HG02870 (cell line): ENCODE measurements around the gene SINHCAF.

ENCODE experiments used
- ATAC-seq: cut with Tn5 transposase; IDR thresholded peaks from one replicate; pipeline ENCODE4 v1.9.1; 2021; ENCODE audit warnings: mild to moderate bottlenecking, moderate library complexity; ENCODE audit not compliant: unreplicated experiment

Gene SINHCAF

DNA sequence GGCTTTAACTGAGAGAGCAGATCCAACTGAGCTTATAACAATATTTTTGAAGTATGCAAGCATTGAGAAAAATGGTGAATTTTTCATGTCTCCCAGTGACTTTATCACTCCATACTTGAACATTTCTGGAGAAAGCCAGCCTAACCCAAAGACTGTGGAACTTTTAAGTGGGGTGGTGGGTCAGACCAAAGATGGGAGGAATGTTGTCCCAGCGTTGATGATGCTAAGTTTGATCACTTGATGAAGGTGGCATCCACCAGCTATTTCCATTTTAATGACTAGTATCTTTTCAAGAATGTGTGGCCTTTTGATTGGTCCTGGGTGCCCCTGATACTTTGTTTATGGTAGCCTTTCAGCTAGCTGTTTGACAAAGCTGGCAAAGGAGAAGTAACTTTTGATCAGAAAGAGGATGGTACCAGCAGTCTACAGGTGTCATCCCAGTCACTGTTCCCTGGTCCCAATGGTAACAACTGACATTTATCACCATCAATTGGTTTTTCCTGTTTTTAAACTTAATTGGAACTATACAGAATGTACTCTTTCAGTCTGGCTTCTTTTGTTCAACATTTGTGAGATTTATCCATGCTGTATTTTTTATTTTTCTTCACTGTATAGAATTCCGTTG is 14.2 kb downstream of the SINHCAF start:
- no peak for ATAC-seq

GRCh38 chr12:31310488-31310887 is 15.5 kb downstream of the SINHCAF start:
- ATAC-seq: no peak

GRCh38 chr12:31309279-31309678 is 16.7 kb downstream of the SINHCAF start:
- no peak for ATAC-seq

DNA sequence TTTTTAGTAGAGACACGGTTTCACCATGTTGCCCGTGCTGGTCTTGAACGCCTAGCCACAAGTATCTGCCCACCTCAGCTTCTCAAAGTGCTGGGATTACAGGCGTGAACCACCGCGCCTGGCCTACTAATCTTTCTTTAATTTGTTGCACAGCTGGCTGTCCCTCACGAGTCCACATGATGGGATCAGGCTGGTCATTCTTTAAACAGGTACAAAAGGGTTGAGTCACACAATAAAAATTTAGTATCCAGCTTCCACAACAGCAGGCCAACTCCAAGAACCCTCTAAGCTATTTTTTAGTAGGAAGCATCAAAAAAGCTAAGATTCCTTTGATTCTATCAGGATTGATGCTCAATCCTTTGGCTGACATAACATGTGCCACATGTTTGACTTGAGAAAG is 17.8 kb downstream of the SINHCAF start:
- ATAC-seq: no peak

DNA sequence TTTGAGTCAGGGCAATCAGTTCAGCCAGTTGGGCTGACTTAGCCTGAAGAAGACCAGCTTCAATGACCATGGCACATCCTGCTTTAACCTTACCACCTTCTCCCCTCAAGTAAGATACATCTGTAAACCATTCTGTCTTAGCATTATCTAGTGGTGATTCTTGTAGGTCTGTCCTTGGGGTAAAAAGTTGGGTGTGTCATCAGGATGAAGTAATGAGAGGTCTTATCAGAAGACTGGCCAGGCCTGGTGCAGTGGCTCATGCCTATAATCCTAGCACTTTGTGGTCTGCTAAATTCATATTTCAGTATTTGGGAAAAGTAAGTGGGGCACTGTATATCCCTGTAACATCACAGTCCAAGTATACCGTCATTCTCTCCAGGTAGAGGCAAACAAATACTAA is 19.1 kb downstream of the SINHCAF start:
- ATAC-seq: no peak

DNA sequence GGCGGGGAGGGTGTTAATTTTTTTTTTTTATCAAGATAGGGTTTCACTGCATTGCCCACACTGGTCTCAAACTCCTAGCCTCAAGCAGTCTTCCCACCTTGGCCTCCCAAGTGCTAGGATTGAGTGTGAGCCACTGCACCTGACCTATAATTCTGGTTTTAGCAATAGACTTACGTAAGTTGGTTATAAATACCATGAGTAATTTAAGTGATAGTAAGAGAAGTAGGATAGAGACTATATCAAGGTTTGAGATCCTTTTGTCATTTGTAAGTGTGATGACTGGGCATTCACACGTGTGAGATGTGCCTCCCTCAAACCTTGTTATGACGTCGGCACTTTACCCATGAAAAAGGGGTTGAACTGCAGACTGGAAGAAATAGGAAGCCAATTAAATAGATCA is 22.5 kb downstream of the SINHCAF start:
- ATAC-seq: no peak

DNA sequence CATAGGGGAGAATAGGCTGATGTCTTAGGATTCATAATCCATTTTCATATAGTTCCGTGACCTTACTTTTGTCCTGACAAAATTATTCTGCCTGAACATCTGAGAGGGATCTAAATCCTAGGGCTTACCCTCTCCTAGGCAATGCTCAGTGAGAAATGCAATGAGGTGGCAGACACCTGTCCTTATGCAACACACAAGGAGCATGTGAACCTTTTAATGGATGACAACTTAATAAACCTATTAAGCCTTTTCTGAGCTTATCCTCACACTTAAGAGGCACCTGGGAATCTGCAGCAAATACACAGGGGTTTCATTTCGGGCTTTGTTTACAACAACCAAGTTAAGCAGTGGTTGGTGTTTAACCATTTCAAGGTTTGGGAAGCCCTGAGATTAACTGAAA is 24.6 kb downstream of the SINHCAF start:
- no peak for ATAC-seq

- no peak for ATAC-seq
These were observed 25.2 kb downstream of the SINHCAF start for GRCh38 chr12:31300783-31301182.

- no peak for ATAC-seq
These were observed 25.6 kb downstream of the SINHCAF start for GRCh38 chr12:31300341-31300740.

DNA sequence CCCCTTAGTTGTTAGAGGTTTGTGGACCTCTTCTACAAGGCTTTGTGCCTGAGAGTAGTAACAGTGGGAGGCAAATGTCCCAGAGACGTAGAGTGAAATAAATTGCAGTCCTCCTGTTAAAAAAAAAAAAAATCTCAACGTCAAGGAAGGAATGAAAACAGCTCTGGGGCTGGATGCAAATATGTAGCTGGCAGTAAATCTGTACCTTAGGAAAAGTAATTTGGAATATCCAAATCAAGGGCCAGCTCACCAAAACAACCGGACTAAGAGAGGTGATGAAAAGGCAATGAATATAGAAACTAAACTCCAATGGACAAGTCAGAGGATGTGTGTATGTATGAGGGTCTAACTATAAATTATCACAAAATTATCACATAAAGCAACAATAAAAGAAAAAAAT is 27.0 kb downstream of the SINHCAF start:
- ATAC-seq: no peak

DNA sequence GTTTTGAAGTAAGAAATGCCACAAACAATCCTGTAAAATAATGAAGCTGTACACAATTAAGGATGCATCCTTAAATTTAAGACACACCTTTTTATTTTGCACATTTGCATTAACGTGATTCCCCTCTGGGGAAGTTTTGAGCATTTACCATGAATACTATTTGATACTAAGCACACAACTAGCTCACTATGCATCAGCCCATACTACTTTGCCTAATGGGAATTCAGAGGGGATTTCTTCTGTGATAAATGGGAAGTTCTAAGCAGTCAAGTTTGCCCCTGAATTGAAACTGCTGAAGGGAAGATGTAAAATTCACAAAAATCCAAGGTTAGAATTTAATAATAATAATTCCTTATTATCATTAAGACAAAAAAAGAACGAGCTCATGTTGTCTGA is 27.4 kb downstream of the SINHCAF start:
- ATAC-seq: no peak

DNA sequence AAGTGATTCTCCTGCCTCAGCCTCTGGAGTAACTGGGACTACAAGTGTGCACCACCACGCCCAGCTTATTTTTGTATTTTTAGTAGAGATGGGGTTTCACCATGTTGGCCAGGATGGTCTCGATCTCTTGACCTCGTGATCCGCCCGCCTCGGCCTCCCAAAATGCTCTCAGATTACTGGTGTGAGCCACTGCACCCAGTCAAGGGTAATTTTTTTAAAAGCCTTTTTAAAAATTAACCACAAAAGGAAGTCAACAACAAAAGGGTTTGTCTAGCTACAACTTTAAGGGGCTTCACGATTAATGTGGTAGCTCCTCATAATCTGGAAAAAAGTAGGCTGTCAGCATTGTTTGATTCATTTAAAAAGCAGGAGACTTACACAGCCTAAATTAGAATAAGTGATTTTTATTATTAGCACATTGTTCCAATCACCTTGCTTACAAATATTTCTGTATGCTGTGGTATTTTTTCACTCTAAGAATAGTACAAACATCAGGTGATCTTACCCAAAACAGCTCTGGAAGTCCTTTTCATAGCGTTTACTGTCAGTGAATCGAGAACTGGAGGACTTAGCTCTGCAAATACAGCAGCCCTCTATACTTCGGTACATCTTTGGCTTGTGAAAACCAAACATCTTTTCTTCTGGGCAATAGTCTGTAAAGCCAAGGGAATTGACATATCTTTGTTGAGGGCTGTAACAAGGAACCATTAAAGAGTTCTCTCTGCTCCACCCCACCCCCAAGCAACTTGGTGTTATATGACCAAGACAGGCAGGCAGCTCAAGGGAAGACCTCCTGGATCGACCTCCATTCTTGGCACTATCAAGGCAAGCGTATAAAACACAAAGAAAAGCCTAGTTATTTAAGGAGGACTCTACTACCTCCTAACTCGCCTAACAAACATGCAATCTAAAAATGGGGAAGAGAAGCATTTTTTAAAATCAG is 28.1 kb downstream of the SINHCAF start:
- no peak for ATAC-seq

DNA sequence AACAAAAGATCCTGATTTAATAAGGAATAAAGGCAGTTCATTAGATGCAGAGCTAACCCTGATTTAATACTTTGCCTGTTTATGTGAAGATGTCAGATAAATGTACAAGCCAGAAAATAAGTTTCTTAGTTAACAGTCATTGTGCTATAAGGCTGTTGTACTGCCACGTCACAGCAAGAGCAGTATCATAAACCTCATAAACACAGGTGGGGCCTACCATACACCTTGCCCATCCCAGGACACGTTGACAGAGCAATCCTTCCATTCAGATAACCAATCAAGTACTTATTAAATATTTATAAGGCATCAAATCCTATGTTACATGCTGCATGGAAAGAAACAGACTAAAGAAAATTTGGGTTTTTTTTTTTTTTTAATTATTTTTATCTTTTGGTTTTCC is 36.5 kb downstream of the SINHCAF start:
- ATAC-seq: no peak

GRCh38 chr12:31288381-31288780 is 37.6 kb downstream of the SINHCAF start:
- ATAC-seq: no peak

DNA sequence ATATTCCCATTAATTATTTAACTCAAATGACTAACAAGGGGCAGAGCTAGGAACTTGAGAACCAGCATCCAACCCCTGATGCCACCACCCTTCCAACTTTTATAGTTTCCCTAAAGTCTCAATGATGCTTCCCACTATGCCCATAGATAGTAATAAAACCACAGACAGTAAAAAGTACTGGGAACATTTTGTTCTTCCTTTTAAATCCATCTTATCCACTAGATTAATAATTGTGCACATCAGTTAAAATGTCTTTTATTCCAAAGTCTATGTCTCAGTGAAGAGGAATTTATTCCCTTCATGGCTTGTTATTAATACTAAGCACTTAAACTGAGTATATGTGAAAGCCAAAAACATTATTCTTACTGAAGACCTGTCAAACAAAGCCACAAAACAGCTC is 45.8 kb downstream of the SINHCAF start:
- ATAC-seq: no peak

DNA sequence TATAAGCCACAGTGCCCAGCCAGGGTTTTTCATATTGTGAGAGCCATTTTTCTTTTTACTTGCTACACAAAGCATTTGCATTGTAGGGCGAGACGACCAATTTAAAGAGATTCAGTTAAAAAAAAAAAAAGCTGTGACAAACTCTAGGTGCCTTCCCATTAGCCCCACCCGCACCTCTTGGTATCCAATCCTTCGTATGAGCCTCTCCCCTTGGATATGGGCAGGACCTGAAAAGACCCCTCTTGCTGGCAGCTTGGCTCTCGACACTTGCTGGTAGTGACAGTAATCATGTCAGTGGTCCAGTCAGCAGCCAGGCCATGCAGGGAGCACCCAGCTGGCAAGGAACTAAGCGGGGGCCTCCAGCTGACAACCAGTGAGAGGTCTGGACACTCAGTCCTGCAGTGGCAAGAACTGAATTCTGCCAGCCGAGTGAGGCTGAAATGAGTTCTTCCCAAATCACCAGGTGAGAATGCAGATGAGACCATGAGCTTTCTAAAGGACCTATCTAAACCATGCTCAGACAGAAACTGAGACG is 46.5 kb downstream of the SINHCAF start:
- ATAC-seq: no peak

DNA sequence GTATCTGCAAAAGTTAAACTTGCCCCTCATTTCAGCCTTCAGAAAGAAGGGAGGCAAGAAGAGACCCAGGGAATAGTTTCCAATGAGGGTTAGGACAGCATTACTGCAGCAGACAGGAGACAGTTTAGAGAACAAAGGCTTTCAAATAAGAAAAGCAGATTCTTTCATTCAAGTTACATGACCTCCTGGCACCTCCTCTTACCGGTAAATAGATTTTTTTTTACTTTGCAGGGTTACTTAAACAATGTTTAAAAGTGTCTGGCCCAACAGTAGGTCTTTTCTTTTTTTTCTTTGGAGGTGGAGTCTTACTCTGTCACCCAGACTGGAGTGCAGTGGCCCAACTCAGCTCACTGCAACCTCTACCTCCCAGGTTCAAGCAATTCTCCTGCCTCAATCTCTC is 47.1 kb downstream of the SINHCAF start:
- ATAC-seq: no peak

DNA sequence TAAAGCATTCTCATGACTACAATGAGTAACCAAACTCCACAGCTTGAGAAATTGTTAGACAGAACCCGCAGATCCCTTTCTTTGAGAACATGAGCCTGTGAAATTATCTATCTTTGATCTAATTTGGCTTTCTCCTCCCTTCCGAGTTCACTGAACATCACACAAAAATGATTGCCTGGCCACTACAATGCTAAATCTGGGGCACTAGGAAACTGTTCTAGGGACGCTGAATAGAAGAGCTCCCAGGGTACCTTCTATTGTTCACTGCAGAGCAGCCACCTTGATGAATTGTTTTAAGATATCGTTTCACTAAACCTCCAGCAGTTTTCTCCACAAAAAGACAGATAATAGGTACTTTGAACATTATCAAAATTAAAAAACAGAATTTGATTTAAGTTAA is 47.5 kb downstream of the SINHCAF start:
- no peak for ATAC-seq

- ATAC-seq: no peak
These were observed 48.9 kb downstream of the SINHCAF start for GRCh38 chr12:31277081-31277480.

- ATAC-seq: no peak
These were observed 50.5 kb downstream of the SINHCAF start for GRCh38 chr12:31275491-31275890.

DNA sequence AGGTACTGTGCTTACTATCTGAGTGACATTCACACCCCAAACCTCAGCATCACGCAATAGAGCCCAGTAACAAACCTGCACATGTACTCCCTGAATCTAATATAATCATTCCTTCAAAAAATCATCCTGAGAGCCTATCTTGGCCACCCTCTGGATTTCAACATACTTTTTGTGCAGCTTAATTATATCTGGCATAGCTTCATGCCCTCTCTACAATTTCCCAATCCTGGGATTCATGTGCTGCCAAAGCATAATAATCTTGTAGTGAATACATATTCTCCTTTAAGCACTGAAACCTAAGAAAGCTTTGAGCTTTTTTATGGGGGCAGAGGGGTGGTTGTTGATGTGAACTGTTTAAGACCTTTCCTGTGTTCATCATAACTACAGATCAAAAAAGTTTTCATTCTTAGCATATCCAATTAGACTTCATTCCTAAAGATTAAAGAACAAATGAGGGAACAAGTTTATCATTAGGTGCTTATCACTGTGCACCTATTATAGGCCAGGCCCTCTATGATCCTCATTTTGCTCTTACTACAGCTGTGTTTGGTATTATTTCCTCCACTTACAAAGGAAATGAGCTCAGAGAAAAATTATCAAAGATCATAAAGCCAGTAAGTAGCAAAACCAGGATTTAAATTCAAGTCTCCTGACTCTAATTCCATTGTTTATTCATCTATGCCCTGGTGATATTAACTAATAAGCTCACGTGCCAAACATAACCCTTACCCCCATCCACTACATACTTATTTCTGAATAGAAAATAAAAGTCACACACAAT is 51.2 kb downstream of the SINHCAF start:
- no peak for ATAC-seq
